Muscle layer of colon (tissue), 2 donors: ENCODE measurements around the gene WSB1.
"Not testable (repeated sequence)": the region's sequence is repeated elsewhere in the genome, so short reads cannot be mapped to it uniquely, and the experiment has no call there.

ENCODE experiments used
- H3K27ac ChIP-seq: one replicate; pipeline ENCODE4 v1.7.0; 2013; ENCODE audit warnings: low read depth, mild to moderate bottlenecking, low read length, moderate library complexity
- H3K27me3 ChIP-seq, 2 donors: one replicate each; pipeline ENCODE4 v1.7.0; 2013; ENCODE audit warnings: low read length in 2 of 2, mild to moderate bottlenecking in 2 of 2; ENCODE audit not compliant: insufficient read depth in 2 of 2, control insufficient read depth in 1 of 2
- H3K36me3 ChIP-seq: one replicate; pipeline ENCODE4 v1.7.0; 2013; ENCODE audit warnings: mild to moderate bottlenecking, low read length; ENCODE audit not compliant: insufficient read depth
- H3K4me1 ChIP-seq: one replicate; pipeline ENCODE4 v1.7.0; 2013; ENCODE audit warnings: mild to moderate bottlenecking, low read length; ENCODE audit not compliant: insufficient read depth
- H3K4me3 ChIP-seq, 2 donors: one replicate each; pipeline ENCODE4 v1.7.0; 2013; ENCODE audit warnings: low read length in 2 of 2, low read depth in 1 of 2, mild to moderate bottlenecking in 1 of 2, moderate library complexity in 1 of 2
- H3K9ac ChIP-seq: one replicate; pipeline ENCODE4 v1.7.0; 2013; ENCODE audit warnings: low read length
- H3K9me3 ChIP-seq: one replicate; pipeline ENCODE4 v1.7.0; 2013; ENCODE audit warnings: mild to moderate bottlenecking, low read length
- donor health status: abdominal sarcoma.
- donor health status: Adenocarcinoma of cecum.

Gene WSB1, protein sequence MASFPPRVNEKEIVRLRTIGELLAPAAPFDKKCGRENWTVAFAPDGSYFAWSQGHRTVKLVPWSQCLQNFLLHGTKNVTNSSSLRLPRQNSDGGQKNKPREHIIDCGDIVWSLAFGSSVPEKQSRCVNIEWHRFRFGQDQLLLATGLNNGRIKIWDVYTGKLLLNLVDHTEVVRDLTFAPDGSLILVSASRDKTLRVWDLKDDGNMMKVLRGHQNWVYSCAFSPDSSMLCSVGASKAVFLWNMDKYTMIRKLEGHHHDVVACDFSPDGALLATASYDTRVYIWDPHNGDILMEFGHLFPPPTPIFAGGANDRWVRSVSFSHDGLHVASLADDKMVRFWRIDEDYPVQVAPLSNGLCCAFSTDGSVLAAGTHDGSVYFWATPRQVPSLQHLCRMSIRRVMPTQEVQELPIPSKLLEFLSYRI

DNA sequence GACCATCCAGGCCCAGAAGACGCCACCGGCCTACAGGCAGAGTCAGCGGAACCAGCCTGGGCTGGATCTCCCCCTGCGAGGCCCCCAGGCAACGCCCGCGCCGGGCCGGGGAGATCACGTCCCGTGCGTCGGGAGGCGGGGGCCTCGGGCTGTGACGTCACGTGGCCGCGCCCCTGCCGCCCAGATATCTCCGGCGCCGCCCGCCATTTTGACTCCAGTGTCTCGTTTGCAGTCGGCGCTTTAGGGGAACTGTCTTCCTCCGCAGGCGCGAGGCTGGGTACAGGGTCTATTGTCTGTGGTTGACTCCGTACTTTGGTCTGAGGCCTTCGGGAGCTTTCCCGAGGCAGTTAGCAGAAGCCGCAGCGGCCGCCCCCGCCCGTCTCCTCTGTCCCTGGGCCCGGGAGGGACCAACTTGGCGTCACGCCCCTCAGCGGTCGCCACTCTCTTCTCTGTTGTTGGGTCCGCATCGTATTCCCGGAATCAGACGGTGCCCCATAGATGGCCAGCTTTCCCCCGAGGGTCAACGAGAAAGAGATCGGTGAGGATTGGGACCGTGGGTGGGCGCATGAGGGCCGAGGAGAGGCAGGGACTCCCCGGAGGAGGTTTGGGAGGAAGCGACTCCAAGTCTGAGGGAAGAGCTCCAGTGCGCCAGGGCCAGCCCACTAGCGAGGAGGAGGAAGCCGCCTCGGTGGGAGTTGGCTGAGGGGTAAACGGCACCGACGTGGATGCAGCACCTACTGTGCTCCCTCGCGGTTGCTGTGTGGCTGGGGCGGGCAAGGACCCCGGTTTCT, at the start of gene WSB1:
WSB1 (plus strand) TSS at position 217 of the 791 bp plus-strand sequence; CDS start at position 499, 282 bp downstream.
- H3K27me3 ChIP-seq = no peaks in the 10 kb centered on the region
- no peaks in the 10 kb centered on the region for H3K9me3 ChIP-seq
- peaks cover 28% of the 10 kb centered on the region for H3K4me1 ChIP-seq
- H3K4me3 ChIP-seq = peak within 1 kb of the TSS; percentile 96 to 99
- H3K9ac ChIP-seq = peak within 1 kb of the TSS; percentile 99
- H3K36me3 ChIP-seq = no peaks in the 10 kb centered on the region
- peak within 1 kb of the TSS; percentile 100 for H3K27ac ChIP-seq

DNA sequence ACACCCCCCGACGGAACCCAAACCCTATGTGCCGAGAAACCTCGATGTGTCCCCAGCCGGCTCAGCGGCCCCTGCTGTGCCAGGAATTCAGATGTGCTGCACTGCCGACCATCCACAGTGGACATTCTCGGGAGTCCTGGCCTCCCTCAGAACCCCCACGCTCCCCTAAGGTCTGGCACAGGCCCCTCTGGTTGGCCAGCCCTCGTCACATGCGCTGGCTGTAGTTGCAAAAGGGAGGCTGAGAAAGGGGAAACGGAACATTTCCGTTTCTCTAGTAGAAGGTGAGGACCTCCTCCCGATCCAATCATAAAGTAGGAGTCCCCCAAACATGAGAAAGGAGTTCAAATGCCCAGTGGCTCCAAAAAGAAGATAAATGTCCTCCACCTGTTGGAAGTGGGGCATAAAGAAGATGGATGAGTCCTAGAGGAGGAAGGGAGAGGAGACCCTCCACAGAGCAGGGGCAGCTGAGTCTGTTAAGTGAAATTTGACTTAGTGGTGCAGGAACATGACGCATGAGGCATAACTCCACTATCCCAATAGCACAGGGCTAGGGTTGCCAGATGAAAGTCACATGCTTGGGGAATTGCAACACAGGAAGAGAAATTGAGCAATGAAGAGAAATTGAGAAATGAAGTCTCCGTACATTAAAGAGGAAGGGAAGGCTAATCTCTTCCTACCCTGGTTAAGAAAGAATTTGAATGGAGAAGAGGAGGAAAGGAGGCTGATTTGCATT, 49.3 kb upstream of the WSB1 start:
- Histone ChIP-seq H3K27me3 (no peaks in the 10 kb centered on the region), H3K27ac (peak overlapping the region; percentile 70), H3K4me1 (peaks cover 40% of the 10 kb centered on the region), H3K9me3 (no peaks in the 10 kb centered on the region), H3K4me3 (no peak overlapping the region), H3K36me3 (no peaks in the 10 kb centered on the region), H3K9ac (peak overlapping the region; percentile 19)

DNA sequence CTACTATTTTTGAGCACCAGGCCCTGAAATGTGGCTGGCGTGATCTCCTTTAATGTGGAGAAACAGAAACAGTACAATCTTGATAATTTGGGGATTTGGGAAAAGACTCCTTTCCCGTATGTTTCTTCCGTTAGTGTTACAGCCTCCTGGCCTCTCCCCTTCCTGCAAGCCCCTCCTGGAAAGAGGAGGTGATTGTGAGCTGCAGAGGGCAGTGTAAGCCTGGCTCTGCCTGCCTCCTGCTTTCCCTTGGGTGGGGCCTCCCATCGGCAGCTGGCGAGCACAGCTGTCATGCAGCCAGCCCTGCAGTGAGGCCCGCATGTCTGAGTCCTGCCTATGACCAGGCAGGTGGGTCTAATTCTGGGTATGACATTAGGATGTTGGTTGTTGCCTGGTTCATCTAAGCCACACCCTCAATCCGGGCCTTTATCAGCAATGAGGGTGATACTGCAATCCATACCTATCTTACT, 48.7 kb upstream of the WSB1 start:
- Histone ChIP-seq H3K4me1 (peaks cover 40% of the 10 kb centered on the region), H3K36me3 (no peaks in the 10 kb centered on the region), H3K27ac (peak overlapping the region; percentile 70), H3K4me3 (no peak overlapping the region), H3K9me3 (no peaks in the 10 kb centered on the region), H3K9ac (no peak overlapping the region), H3K27me3 (no peaks in the 10 kb centered on the region)

DNA sequence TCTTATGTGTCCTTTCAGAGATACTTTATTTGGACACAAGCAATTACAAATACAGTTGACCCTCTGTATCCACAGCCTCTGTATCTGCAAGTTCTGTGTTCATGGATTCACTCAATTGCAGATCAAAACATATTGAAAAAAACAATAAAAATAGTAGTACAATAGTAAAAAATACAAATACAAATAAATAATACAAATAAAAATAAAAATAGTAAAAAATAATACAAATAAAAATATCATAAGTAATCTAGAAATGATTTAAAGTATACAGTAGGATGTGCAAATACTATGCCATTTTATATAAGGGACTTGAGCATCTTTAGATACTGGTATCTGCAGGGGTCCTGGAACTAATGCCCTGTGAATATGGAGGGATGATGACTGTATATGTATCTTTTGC, 47.4 kb upstream of the WSB1 start:
- no peak overlapping the region for H3K9ac ChIP-seq

DNA sequence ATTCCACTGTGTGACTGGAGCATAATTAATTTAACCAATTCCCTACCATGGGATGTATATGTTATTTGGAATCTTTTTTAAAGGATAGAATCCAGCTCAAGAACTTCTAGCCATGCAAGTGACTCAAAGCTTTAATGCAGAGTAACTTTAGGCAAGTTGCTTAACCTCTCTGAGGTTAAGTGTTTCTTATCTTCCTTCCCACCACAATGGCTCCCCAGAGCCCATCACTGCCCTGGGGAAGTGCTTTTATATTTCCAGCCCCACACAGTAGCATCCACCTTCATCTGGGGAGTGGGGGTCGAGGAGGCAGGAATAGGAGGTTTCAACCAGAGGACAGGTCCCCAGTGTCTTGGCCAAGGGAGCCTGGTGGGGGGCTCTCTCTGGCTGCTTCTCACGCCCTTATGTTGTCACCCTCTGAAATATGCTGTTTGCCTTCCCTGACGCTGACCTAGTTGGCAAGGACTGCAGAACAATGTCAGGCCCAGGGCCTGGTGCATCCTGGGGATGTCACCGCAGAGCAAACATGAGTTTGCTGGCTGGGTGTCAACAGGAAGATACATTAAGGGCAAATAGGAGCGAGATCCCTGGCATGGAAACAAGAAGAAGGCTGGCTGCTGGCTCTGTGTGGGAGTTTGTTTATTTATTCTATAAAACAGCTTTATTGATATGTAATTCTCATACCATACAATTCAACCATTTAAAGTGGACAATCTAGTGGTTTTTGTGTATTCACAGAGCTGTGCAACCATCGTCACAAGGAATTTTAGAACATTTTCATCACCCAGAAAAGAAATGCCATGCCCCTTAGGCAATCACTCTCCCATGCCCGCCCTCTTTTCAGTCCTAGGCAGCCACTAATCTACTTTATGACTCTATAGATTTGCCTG, 46.6 kb upstream of the WSB1 start:
- no peak overlapping the region for H3K9ac ChIP-seq
- no peaks in the 10 kb centered on the region for H3K9me3 ChIP-seq
- H3K4me1 ChIP-seq = peaks cover 40% of the 10 kb centered on the region

More for the DNA sequence above, 47.4 kb upstream of the WSB1 start:
- Histone ChIP-seq H3K4me1 (peaks cover 40% of the 10 kb centered on the region), H3K4me3 (no peak overlapping the region), H3K36me3 (no peaks in the 10 kb centered on the region), H3K27me3 (no peaks in the 10 kb centered on the region), H3K27ac (no peak overlapping the region), H3K9me3 (no peaks in the 10 kb centered on the region)

DNA sequence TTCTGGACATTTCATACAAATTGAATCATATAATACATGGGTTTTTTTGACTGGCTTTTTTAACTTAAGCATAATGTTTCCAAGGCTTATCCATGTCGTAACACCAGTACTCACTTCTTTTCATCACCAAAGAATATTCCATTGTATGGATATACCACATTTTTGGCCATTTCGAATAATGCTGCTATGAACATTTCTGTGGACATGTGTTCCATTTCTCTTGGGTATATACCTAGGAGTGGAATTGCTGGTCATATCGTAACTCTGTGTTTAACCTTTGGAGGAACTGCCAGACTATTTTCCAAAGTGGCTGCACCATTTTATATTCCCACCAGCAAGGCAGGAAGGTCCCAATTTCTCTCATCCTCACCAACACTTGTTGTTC, 46.0 kb upstream of the WSB1 start:
- Histone ChIP-seq H3K4me1 (peaks cover 40% of the 10 kb centered on the region), H3K27ac (no peak overlapping the region), H3K9ac (no peak overlapping the region), H3K36me3 (no peaks in the 10 kb centered on the region), H3K9me3 (no peaks in the 10 kb centered on the region), H3K4me3 (no peak overlapping the region), H3K27me3 (no peaks in the 10 kb centered on the region)

More for the DNA sequence above, 46.6 kb upstream of the WSB1 start:
- H3K36me3 ChIP-seq = no peaks in the 10 kb centered on the region
- H3K4me3 ChIP-seq = no peak overlapping the region
- H3K27me3 ChIP-seq = no peaks in the 10 kb centered on the region
- H3K27ac ChIP-seq = peak overlapping the region; percentile 35

DNA sequence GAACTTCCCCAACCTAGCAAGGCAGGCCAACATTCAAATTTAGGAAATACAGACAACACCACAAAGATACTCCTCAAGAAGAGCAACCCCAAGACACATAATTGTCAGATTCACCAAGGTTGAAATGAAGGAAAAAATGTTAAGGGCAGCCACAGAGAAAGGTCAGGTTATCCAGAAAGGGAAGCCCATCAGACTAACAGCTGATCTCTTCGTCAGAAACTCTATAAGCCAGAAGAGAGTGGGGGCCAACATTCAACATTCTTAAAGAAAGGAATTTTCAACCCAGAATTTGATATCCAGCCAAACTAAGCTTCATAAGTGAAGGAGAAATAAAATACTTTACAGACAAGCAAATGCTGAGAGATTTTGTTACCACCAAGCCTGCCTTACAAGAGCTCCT, 43.1 kb upstream of the WSB1 start:
- not testable (repeated sequence) for H3K4me3 ChIP-seq, H3K9me3 ChIP-seq, H3K27me3 ChIP-seq, H3K36me3 ChIP-seq, H3K27ac ChIP-seq, H3K9ac ChIP-seq
- H3K4me1 ChIP-seq = peaks cover 23% of the 10 kb centered on the region

DNA sequence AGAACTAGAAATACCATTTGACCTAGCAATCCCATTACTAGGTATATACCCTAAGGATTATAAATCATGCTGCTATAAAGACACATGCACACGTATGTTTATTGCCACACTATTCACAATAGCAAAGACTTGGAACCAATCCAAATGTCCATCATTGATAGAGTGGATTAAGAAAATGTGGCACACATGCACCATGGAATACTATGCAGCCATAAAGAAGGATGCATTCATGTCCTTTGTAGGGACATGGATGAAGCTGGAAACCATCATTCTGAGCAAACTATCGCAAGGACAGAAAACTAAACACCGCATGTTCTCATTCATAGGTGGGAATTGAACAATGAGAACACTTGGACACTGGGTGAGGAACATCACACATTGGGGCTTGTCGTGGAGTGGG, 39.1 kb upstream of the WSB1 start:
- H3K9me3 ChIP-seq, H3K27ac ChIP-seq, H3K9ac ChIP-seq, H3K27me3 ChIP-seq, H3K36me3 ChIP-seq, H3K4me3 ChIP-seq: not testable (repeated sequence)
- H3K4me1 ChIP-seq = peaks cover 14% of the 10 kb centered on the region

DNA sequence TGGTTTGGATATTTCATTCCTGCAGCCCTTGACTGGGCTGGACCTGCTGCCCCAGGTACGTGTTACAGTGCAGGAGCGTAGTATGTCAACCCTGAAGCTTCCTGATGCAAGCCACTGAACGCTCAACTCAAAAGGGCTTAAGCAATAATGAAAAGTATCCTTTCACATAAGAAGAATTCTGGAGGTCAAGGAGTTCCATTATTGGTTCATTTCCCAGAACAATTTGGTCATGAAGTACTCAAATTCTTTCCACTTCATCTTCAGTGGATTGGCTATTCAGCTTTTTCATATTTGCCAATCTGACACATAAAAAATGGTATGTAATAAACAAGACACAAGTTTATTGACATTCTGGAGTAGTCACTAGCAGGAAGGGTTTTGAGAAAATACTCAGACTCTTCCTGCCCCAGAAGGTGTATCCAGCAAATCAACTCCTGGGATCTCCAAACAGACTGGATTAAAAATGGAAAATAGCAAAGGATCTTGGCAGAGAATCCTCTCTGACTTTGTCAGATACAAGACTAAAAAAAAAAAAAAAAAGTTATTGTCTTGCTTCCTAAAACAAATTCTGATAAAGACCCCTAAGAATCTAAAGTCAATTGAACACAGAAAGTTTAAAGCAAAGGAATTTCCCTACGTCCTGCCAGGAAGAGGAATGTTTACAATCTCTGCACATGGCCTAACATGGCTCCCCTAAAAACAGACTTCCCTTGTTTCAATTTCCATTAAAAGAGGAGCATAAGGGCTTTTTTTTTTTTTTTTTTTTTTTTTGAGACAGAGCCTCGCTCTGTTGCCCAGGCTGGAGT, 37.5 kb upstream of the WSB1 start:
- Histone ChIP-seq H3K4me3 (peak overlapping the region in 1 of 2 donors; percentile 13), H3K9me3 (no peaks in the 10 kb centered on the region), H3K27me3 (no peaks in the 10 kb centered on the region), H3K36me3 (no peaks in the 10 kb centered on the region), H3K27ac (peak overlapping the region; percentile 17), H3K9ac (no peak overlapping the region), H3K4me1 (peaks cover 14% of the 10 kb centered on the region)

DNA sequence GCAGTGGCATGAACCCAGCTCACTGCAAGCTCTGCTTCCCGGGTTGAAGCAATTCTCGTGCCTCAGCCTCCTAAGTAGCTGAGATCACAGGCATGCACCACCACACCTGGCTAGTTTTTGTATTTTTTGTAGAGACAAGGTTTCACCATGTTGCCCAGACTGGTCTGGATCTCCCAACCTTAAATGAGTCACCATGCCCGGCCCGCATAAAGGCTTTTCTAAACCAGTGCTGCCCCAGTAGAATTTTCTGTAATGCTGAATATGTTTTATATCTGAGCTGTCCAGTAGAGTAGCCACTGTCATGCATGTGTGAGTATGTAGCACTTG, 36.9 kb upstream of the WSB1 start:
- H3K27ac ChIP-seq = peak overlapping the region; percentile 17
- no peaks in the 10 kb centered on the region for H3K36me3 ChIP-seq
- H3K4me1 ChIP-seq = peaks cover 14% of the 10 kb centered on the region
- no peak overlapping the region for H3K9ac ChIP-seq
- no peaks in the 10 kb centered on the region for H3K27me3 ChIP-seq
- H3K4me3 ChIP-seq = no peak overlapping the region
- no peaks in the 10 kb centered on the region for H3K9me3 ChIP-seq
